Psoas muscle (tissue), 8 donors: ENCODE results near the gene HID1. TPM values are rescaled to one million over a fixed set of nuclear protein-coding genes. Genes with fewer than 3 reads are reported as not detected.
A peak's percentile ranks its signal among the peaks of the same experiment; 100 is the strongest.

ENCODE experiments used
- ATAC-seq, 4 donors: fragments of 200-7000 bp; cut with Tn5 transposase; one replicate each; pipeline ENCODE4 v1.9.1; 2020; ENCODE audit warnings: moderate library complexity in 3 of 4, mild to moderate bottlenecking in 2 of 4
- DNase-seq, 2 donors: peaks; one replicate each; pipeline ENCODE4 v3.0.0-alpha.2; 2020
- H3K27ac ChIP-seq: fragments of 200-600 bp; one replicate; pipeline ENCODE4 v1.8.0; 2022
- H3K27me3 ChIP-seq, 3 donors: fragments of 200-600 bp in 1 of 3; one replicate each; pipeline versions ENCODE4 v1.6.1 to v1.8.0; 2013 to 2022; ENCODE audit warnings: low read length in 2 of 3, mild to moderate bottlenecking in 2 of 3, moderate library complexity in 1 of 3; ENCODE audit not compliant: insufficient read depth in 3 of 3
- H3K36me3 ChIP-seq, 2 donors: fragments of 200-600 bp in 1 of 2; one replicate each; pipeline versions ENCODE4 v1.6.1 to v1.8.0; 2013 to 2022; ENCODE audit warnings: low read depth in 1 of 2, mild to moderate bottlenecking in 1 of 2, moderate library complexity in 1 of 2; ENCODE audit not compliant: insufficient read depth in 1 of 2
- H3K4me1 ChIP-seq: fragments of 200-600 bp; one replicate; pipeline ENCODE4 v1.8.0; 2022
- H3K4me3 ChIP-seq: fragments of 200-600 bp; one replicate; pipeline ENCODE4 v1.8.0; 2022; ENCODE audit warnings: mild to moderate bottlenecking
- H3K9me3 ChIP-seq: fragments of 200-600 bp; one replicate; pipeline ENCODE4 v1.8.0; 2022
- CTCF ChIP-seq: fragments of 200-600 bp; IDR thresholded peaks from one replicate; pipeline ENCODE4 v1.8.0; 2022; ENCODE audit warnings: antibody characterized with exemption
- WGBS, 3 donors: extraction: QIAGEN DNeasy Blood & Tissue Kit; methylation state at CpG; one replicate each; pipeline versions ENCODE4 v1.1.6 to v1.1.7; 2013; 5-methylcytosine and 5-hydroxymethylcytosine counted together
- intact Hi-C, 2 donors: fragments of 100-400 bp; cut with DNase I; formaldehyde crosslinking; loops; one replicate each; pipeline versions ENCODE4 v1.11.0 to v1.14.2; 2022
- polyA plus RNA-seq, 3 donors: library from polyadenylated mRNA; stranded (reverse); fragments of 200-250 nt; gene quantifications; one replicate each; pipeline ENCODE4 v1.2.3, GENCODE V29; 2013
- total RNA-seq, 4 donors: library from RNA; stranded (reverse); fragmentation: NEBNext Ultra II Directional in 2 of 4; extraction: Animal tissue kit (Norgen Biotek cat#: 25700) in 2 of 4; gene quantifications; one replicate each; pipeline versions ENCODE4 v1.2.1 to v1.2.4, GENCODE V29; 2021 to 2023
- donor health status: healthy with polysubstance abuse.
- donor health status: DM: no; HTN: no; CAD: no; lungs with moderate emphysema.
- donor health status: Bipolar disorder and iron deficiency.
- donor health status: healthy.
- donor health status: DM: yes; HTN: yes; CAD: no.
- donor health status: DM: no; HTN: no; CAD: no.
- donor health status: DM: no; HTN: no; CAD: no.
- donor health status: DM: yes; HTN: yes; CAD: no.

The HID1 gene
- total and polyA plus RNA-seq, 7 donors, result 1.7 to 10.4 (median 2.6) TPM

GRCh38 chr17:74959826-74960515, 12.6 kb downstream of the HID1 start:
- H3K4me3 ChIP-seq, result no peak overlapping the region
- H3K36me3 ChIP-seq, result no peaks in the 10 kb centered on the region
- no peak for TF ChIP-seq CTCF
- no peak overlapping the region for H3K27ac ChIP-seq
- ATAC-seq, result no peak
- intact Hi-C loops, result loop anchor here (2.0 to 10.0 kb wide), 9 partner anchors 37 to 242 kb away; partner anchors contain the start of genes ARMC7 (in 1 of the 2), MRPL58 (in 1 of the 2), NHERF1 (in 1 of the 2) and USH1G (in 1 of the 2)
- WGBS, 3 donors, result 60 to 76% (median 74%) methylated on average over 14 of the region's 14 CpGs
- H3K4me1 ChIP-seq, result no peaks in the 10 kb centered on the region
- H3K27me3 ChIP-seq, result no peaks in the 10 kb centered on the region
- H3K9me3 ChIP-seq, result no peaks in the 10 kb centered on the region
- no peak for DNase-seq

GRCh38 chr17:74957935-74958740, 14.4 kb downstream of the HID1 start:
- WGBS, 3 donors, result 37 to 43% (median 41%) methylated on average over 28 to 33 of the region's 33 CpGs
- Histone ChIP-seq H3K27ac (no peak overlapping the region), H3K36me3 (no peaks in the 10 kb centered on the region), H3K9me3 (no peaks in the 10 kb centered on the region), H3K4me3 (no peak overlapping the region), H3K4me1 (no peaks in the 10 kb centered on the region), H3K27me3 (no peaks in the 10 kb centered on the region)
- peak; percentile 94 for TF ChIP-seq CTCF
- DNase-seq (peak; percentile 76 to 83), ATAC-seq (peak; percentile 55 to 75 (median 72))
- intact Hi-C loops, result loop anchor here (2.0 to 10.0 kb wide), 3 partner anchors 35 to 211 kb away; partner anchors contain the start of genes NHERF1 (in 1 of the 2) and USH1G (in 1 of the 2)

- Histone ChIP-seq H3K27ac (no peak overlapping the region), H3K27me3 (peaks cover 0 to 8% (median 0%) of the 10 kb centered on the region in 3 donors), H3K4me1 (no peaks in the 10 kb centered on the region), H3K4me3 (no peak overlapping the region), H3K36me3 (no peaks in the 10 kb centered on the region), H3K9me3 (no peaks in the 10 kb centered on the region)
- WGBS, 3 donors, result 71 to 83% (median 78%) methylated on average over 4 of the region's 4 CpGs
- TF ChIP-seq CTCF, result no peak
- DNase-seq (no peak), ATAC-seq (no peak)
- intact Hi-C loops, result loop anchor here (5.0 to 10.0 kb wide), 2 partner anchors 161 to 209 kb away; partner anchors contain the start of gene NHERF1 (in 1 of the 2)
Observed at GRCh38 chr17:74956093-74956492, 16.5 kb downstream of the HID1 start.

- H3K27me3 ChIP-seq, result peaks cover 0 to 15% (median 7%) of the 10 kb centered on the region in 3 donors
- H3K9me3 ChIP-seq, result no peaks in the 10 kb centered on the region
- H3K27ac ChIP-seq, result no peak overlapping the region
- TF ChIP-seq CTCF, result no peak
- intact Hi-C loops, result loop anchor here (5.0 to 10.0 kb wide), 2 partner anchors 160 to 208 kb away; partner anchors contain the start of gene NHERF1 (in 1 of the 2)
- 71 to 80% (median 73%) methylated on average over 13 of the region's 13 CpGs for WGBS, 3 donors
- no peak overlapping the region for H3K4me3 ChIP-seq
- H3K4me1 ChIP-seq, result no peaks in the 10 kb centered on the region
- H3K36me3 ChIP-seq, result no peaks in the 10 kb centered on the region
- no peak for DNase-seq
- no peak for ATAC-seq
Observed at GRCh38 chr17:74954665-74955421, 17.7 kb downstream of the HID1 start.
